ENCODE results near the gene ATRN. TPM values are rescaled to one million over a fixed set of nuclear protein-coding genes. Genes with fewer than 3 reads are reported as not detected.

The ATRN gene
- polyA plus RNA-seq, 1 experiment = 59.7 TPM

DNA sequence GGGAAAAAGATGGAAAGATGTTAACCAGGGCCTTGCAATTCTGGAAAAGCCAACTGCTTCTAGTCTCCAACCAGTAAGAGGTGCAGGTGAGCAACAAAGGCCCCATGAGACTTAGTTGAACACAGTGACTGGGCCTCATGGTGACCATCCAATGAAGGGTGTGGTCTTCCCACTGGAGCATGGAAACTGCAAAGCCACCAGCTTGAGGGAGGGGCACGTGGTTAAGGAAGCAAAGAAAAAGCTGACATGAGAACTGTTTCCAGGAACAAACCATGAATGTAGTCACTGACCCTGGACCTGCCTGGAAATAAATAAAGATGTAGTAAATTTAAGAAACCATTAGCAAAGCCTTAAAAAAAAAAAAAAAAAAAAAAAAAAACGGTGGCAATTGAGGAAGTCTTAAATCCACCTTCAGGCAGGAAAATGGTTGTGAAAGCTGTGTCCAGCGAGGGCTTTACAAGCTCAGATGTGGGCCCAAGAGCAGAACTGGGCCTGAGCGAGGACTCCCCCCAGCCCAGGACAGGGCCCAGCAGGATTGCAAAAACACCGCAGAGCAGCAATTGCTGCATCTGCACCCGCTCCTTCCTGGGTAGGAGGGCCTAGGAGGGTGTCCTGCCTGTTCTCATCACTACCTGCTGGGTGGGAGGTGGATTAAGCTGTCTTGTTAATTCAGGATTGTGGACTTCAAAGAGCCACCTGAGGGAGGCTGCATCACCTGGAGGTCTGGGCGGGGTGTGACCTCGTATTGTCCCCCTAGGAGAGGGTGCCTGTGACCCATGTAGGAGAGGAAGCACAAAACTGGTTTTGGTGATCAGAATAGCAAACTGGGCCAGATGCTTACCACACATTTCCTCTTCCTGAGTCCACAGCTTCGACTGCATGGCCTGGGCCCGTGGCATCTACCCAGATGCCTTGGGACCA, 182.1 kb downstream of the ATRN start:
- POLR2A ChIA-PET = no interaction called here
- H3K27me3 ChIP-seq (ENCODE audit: control insufficient read depth, insufficient read depth, low read length) = peaks cover 11% of the 10 kb centered on the region
- TF ChIP-seq, protein P1, sequence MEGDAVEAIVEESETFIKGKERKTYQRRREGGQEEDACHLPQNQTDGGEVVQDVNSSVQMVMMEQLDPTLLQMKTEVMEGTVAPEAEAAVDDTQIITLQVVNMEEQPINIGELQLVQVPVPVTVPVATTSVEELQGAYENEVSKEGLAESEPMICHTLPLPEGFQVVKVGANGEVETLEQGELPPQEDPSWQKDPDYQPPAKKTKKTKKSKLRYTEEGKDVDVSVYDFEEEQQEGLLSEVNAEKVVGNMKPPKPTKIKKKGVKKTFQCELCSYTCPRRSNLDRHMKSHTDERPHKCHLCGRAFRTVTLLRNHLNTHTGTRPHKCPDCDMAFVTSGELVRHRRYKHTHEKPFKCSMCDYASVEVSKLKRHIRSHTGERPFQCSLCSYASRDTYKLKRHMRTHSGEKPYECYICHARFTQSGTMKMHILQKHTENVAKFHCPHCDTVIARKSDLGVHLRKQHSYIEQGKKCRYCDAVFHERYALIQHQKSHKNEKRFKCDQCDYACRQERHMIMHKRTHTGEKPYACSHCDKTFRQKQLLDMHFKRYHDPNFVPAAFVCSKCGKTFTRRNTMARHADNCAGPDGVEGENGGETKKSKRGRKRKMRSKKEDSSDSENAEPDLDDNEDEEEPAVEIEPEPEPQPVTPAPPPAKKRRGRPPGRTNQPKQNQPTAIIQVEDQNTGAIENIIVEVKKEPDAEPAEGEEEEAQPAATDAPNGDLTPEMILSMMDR (IDR thresholded peaks at IDR 0.05; ENCODE audit: low read depth, low read length) = no peak
- CTCF ChIA-PET = interaction anchor here (0.7 kb wide), 1 partner anchor 64 kb away, joined by 5 read pairs; no protein-coding TSS in a partner anchor
- no peak for DNase-seq (ENCODE audit: low read depth, low spot score)
- H3K27ac ChIP-seq (ENCODE audit: low read depth, low read length) = no peak overlapping the region
- no peaks in the 10 kb centered on the region for H3K9me3 ChIP-seq (ENCODE audit: control insufficient read depth, insufficient read depth, low read length)
- no peak overlapping the region for H3K4me3 ChIP-seq (ENCODE audit: low read depth, low read length)

DNA sequence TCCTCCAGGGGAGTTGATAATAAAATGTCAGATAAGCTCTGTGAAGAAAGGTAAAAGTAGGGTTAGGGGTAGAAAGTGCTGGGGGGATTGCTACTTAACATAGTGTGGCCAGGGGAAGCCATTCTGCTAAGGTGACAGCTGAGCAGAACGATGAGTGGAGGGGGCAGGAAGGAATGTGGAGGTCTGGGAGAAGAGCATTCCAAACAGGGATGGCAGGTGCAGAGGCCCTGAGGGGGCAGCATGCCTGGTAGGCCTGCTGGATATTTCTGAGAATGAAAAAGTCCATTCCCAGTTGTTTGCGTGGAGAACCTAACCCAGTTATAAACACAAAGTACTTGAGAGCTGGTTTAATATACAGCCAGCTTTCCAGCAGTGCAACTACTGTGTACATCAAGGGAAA, 183.1 kb downstream of the ATRN start:
- TF ChIP-seq, protein P1 (IDR thresholded peaks at IDR 0.05; ENCODE audit: low read depth, low read length) = no peak

DNA sequence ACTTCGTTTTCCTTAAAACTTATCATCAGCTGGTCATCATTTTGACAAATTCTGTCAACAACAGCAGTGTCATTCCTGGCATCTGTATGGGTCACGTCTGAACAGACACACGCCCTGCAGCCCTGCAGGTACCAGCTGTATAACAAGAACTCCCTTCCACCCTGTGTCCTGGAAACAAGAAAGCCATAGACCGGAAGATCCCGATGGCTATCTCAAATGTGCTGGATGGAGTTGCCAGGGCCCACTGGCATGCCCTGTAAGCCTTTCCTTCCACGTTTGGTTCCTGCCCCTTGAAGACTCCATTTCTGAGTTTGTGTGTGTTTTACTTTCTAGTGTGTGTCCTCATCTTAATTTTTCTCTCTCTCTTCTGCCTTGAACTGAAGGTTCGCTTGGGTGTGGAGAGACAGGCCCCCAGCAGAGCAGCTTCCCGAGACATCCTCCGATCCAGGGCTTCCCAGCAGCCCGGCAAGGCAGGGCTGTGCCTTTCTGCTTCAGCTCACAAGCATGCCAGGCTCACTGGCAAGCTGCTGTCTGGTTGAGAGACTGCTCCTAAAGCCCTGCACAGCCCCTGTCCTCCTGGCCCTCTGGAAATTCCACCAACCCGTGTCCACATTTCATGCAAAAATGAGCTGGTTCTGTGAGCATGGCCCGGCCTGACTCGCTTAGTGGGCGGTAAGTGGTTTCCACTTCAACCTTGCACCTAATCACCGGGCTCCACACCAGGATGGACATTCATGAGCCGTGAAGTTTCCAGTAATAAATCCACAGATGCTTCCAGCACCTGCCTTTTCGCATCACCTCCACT, 183.7 kb downstream of the ATRN start:
- Histone ChIP-seq H3K4me3 (ENCODE audit: low read depth, low read length) (no peak overlapping the region), H3K27me3 (ENCODE audit: control insufficient read depth, insufficient read depth, low read length) (peaks cover 22% of the 10 kb centered on the region), H3K9me3 (ENCODE audit: control insufficient read depth, insufficient read depth, low read length) (no peaks in the 10 kb centered on the region), H3K27ac (ENCODE audit: low read depth, low read length) (no peak overlapping the region)
- ChIA-PET CTCF (interaction anchor here (0.6 to 1.0 kb wide), 3 partner anchors 57 to 613 kb away, joined by 3 to 4 read pairs (median 3); no protein-coding TSS in a partner anchor), POLR2A (no interaction called here)
- TF ChIP-seq, protein P1 (IDR thresholded peaks at IDR 0.05; ENCODE audit: low read depth, low read length) = no peak
- no peak for DNase-seq (ENCODE audit: low read depth, low spot score)

More for the DNA sequence above, 183.1 kb downstream of the ATRN start:
- POLR2A ChIA-PET = no interaction called here
- Histone ChIP-seq H3K9me3 (ENCODE audit: control insufficient read depth, insufficient read depth, low read length) (no peaks in the 10 kb centered on the region), H3K4me3 (ENCODE audit: low read depth, low read length) (no peak overlapping the region), H3K27me3 (ENCODE audit: control insufficient read depth, insufficient read depth, low read length) (peaks cover 18% of the 10 kb centered on the region), H3K27ac (ENCODE audit: low read depth, low read length) (no peak overlapping the region)
- CTCF ChIA-PET = no interaction called here
- no peak for DNase-seq (ENCODE audit: low read depth, low spot score)

DNA sequence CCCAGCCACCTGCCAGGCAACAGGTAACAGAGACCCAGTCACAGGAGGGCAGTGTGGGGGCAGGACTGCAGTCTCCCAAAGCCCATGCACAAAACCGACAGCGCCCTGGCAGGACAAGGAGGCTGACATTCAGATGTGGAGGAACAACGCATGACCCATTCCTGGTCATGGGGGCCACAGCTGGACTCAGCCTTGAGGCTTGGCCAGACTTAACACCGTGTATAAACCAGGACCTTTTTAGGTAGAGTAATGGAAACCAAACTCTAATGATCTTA, 184.2 kb downstream of the ATRN start:
- no peak for DNase-seq (ENCODE audit: low read depth, low spot score)
- POLR2A ChIA-PET = no interaction called here
- CTCF ChIA-PET = interaction anchor here (0.6 to 1.0 kb wide), 3 partner anchors 56 to 613 kb away, joined by 3 to 4 read pairs (median 3); no protein-coding TSS in a partner anchor
- no peak overlapping the region for H3K4me3 ChIP-seq (ENCODE audit: low read depth, low read length)
- no peak overlapping the region for H3K27ac ChIP-seq (ENCODE audit: low read depth, low read length)
- TF ChIP-seq, protein P1 (IDR thresholded peaks at IDR 0.05; ENCODE audit: low read depth, low read length) = no peak
- no peaks in the 10 kb centered on the region for H3K9me3 ChIP-seq (ENCODE audit: control insufficient read depth, insufficient read depth, low read length)
- peaks cover 28% of the 10 kb centered on the region for H3K27me3 ChIP-seq (ENCODE audit: control insufficient read depth, insufficient read depth, low read length)

Data from AG04450 (cell line).